Measurements from ENCODE around the gene USP19.

DNA sequence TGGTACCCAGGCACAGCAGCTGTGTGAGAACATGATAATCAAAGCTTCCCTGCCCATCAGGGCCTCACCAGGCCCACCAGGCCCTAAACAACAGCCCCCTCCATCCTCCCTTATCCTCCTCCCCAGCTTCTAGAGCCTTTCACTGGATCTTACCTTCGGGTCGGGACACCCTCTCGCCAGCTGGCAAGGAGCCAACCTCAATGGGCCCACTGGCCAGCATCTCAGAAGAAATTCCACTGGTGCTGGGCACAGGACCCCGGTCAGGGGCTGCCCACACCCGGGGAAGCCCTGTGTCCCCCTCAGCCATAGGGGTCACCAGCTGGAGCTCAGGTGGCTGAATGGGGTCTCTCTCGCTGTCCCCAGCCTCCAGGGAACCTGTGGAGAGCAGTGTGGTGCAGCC lies 9.3 kb downstream of the USP19 start:
- no peak for TF ChIP-seq POLR2A (IDR thresholded peaks at IDR 0.05)
- TF ChIP-seq, protein P1, sequence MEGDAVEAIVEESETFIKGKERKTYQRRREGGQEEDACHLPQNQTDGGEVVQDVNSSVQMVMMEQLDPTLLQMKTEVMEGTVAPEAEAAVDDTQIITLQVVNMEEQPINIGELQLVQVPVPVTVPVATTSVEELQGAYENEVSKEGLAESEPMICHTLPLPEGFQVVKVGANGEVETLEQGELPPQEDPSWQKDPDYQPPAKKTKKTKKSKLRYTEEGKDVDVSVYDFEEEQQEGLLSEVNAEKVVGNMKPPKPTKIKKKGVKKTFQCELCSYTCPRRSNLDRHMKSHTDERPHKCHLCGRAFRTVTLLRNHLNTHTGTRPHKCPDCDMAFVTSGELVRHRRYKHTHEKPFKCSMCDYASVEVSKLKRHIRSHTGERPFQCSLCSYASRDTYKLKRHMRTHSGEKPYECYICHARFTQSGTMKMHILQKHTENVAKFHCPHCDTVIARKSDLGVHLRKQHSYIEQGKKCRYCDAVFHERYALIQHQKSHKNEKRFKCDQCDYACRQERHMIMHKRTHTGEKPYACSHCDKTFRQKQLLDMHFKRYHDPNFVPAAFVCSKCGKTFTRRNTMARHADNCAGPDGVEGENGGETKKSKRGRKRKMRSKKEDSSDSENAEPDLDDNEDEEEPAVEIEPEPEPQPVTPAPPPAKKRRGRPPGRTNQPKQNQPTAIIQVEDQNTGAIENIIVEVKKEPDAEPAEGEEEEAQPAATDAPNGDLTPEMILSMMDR (IDR thresholded peaks at IDR 0.05), result no peak
